GM13976 (cell line): Measurements from ENCODE around the gene FAM13B.

Experiments
- DNase-seq: peaks from one replicate; pipeline ENCODE4 v3.0.0; 2012; ENCODE audit warnings: low spot score
- in situ Hi-C: fragments of 300-500 bp; cut with MboI; formaldehyde crosslinking; loops from one replicate; pipeline ENCODE4 v1.12.0; 2022; ENCODE audit warnings: low sequenced_read_pairs, mixed read lengths, inconsistent platforms; ENCODE audit not compliant: unreplicated experiment
- TF ChIP-seq, protein P1 (sequence below): IDR thresholded peaks from 2 replicates; pipeline ENCODE4 v1.5.1; 2012; ENCODE audit warnings: borderline replicate concordance, mild to moderate bottlenecking; ENCODE audit not compliant: insufficient read depth; ENCODE audit errors: extremely low read depth, missing control alignments, control extremely low read depth

The FAM13B gene

DNA sequence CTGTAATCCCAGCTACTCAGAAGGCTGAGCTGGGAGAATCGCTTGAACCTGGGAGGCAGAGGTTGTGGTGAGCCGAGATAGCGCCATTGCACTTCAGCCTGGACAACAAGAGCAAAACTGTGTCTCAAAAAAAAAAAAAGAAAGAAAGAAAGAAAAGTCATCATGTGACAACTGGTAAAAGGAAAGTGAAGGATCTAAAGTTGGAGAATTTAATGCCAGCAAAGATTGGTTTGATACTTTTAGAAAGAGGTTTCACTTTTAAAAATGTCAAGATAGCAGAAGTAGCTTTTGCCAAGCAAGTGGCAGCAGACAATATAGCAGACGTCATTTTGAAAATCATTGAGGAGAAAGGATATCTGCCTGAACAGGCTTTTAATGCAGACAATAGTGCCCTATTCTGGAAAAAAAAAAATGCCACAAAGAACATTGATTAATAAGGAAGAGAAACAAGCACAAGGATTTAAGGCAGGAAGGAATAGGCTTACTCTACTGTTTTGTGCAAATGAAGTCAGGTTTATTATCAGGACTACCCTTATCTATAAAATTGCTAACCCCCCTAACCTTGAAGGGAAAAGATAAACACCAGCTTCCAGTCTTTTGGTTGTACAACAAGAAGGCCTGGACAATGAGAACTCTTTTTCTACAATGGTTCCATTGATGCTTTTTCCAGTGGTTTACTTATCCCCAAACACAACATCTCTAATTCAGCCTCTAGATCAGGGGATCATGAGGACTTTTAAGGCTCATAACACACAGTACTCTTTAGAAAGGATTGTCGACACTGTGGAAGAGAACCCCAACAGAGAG, 131.7 kb downstream of the FAM13B start:
- in situ Hi-C loops = no loop called here
- no peak for DNase-seq
- TF ChIP-seq, protein P1, sequence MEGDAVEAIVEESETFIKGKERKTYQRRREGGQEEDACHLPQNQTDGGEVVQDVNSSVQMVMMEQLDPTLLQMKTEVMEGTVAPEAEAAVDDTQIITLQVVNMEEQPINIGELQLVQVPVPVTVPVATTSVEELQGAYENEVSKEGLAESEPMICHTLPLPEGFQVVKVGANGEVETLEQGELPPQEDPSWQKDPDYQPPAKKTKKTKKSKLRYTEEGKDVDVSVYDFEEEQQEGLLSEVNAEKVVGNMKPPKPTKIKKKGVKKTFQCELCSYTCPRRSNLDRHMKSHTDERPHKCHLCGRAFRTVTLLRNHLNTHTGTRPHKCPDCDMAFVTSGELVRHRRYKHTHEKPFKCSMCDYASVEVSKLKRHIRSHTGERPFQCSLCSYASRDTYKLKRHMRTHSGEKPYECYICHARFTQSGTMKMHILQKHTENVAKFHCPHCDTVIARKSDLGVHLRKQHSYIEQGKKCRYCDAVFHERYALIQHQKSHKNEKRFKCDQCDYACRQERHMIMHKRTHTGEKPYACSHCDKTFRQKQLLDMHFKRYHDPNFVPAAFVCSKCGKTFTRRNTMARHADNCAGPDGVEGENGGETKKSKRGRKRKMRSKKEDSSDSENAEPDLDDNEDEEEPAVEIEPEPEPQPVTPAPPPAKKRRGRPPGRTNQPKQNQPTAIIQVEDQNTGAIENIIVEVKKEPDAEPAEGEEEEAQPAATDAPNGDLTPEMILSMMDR = no peak

DNA sequence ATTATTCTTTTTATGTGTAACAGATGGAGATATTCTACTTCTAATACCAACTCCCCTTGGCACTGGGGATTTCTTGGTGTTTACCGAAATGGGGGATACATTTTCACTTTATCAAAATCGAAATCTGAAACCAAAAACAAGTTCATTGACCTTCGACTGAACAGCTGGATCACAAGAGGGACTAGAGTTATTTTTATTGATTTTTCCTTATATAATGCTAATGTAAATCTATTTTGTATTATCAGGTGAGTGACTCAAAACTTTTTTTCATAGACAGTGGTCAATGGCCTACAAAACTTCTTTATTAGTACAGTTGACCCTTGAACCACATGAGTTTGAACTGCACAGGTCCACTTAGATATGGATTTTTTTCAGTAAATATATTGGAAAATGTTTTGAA, 133.4 kb downstream of the FAM13B start:
- no peak for DNase-seq
- TF ChIP-seq, protein P1 = no peak
- in situ Hi-C loops = no loop called here

DNA sequence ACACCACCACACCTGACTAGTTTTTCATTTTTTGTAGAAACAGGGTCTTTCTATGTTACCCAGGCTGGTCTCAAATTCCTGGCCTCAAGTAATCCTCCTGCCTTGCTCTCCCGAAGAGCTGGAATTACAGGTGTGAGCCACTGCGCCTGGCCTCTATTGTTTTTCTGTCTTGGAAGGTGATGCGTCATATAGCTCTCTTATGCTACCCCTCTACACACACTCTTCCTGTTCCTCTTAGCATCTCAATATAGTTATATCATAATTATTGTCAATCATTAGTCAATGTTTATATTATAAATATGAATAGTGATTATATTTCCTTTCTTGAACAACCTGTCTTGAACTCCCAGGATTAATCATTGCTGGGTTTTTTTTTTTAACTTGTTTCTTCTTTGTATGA, 136.3 kb downstream of the FAM13B start:
- in situ Hi-C loops = no loop called here
- TF ChIP-seq, protein P1 = no peak
- no peak for DNase-seq

DNA sequence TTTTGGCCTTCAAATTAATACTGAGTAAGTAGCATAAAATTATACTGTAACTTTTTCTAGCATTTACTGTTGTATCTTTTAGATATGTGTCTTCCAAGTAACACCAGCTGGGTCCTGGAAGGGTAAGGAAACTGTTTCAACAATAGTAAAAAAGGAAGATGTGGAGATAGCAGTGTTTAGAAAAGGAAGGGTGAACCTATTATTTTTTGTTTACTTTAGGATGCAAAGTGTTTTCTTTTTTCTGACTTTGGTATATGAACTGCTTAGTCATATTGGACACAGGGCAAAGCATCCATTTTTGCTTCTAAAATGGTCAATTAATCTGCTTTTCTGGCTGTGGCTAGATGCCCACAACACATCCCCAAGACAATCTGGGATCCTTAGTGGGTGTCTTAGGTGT, 138.3 kb downstream of the FAM13B start:
- TF ChIP-seq, protein P1 = no peak
- no peak for DNase-seq
- in situ Hi-C loops = no loop called here

DNA sequence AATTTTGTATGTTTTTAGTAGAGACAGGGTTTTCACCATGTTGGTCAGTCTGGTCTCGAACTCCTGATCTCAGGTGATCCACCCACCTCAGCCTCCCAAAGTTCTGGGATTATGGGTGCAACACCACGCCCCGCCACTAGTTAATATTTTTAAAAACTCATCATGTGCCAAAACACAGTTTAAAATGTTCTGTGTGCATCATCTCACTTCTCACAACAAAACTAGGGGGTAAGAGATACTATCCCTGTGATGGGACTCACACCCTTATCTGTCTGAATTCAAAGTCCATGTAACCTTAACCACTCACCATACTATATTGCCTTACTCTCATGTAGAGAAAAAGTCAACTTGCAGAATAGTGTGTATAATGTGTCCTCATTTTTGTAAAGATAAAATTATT, 141.0 kb downstream of the FAM13B start:
- DNase-seq = no peak
- in situ Hi-C loops = no loop called here
- TF ChIP-seq, protein P1 = no peak

DNA sequence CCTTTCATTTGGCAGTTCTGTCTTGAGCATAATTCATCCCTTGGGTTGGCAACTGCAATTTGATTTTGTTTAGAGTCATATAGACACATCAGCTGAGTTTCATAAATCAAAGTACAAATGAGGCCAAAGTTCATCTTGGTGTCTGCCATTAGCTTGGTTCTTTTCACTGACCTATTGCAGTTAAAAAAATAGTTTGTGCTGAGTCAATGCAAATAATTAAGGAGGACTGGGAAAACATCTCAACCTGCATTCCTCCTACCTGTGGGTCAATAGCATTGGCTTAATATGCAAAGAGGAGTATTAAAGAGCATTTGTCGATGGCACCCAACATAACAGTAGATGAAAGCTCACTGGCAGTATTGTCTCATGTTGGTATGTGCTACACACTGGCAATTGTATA, 142.0 kb downstream of the FAM13B start:
- no peak for DNase-seq
- TF ChIP-seq, protein P1 = no peak
- in situ Hi-C loops = no loop called here
